Natural killer cell (primary cell): ENCODE results near the gene RHOT2. TPM values are rescaled to one million over a fixed set of nuclear protein-coding genes. Genes with fewer than 3 reads are reported as not detected.

Experiments
- ATAC-seq, 3 donors: fragments of 150-1000 bp in 2 of 3; fragments of 200-7000 bp in 1 of 3; cut with Tn5 transposase; 1 replicate in 1 of 3; 2 replicates in 2 of 3; pipeline ENCODE4 v1.10.0; 2021; ENCODE audit warnings: mild to moderate bottlenecking in 2 of 3, moderate library complexity in 2 of 3
- DNase-seq, 2 donors: peaks; one replicate each; pipeline versions ENCODE4 v3.0.0 to v3.0.0-alpha.2; 2013 to 2021; ENCODE audit warnings: mixed read lengths in 1 of 2
- H3K27ac ChIP-seq: one replicate; pipeline ENCODE4 v1.5.1; 2013; ENCODE audit warnings: mild to moderate bottlenecking, low read length
- H3K27me3 ChIP-seq: one replicate; pipeline ENCODE4 v1.6.1; 2013; ENCODE audit warnings: low read length; ENCODE audit not compliant: control insufficient read depth, insufficient read depth
- H3K36me3 ChIP-seq: one replicate; pipeline ENCODE4 v1.6.1; 2013; ENCODE audit warnings: low read length; ENCODE audit not compliant: control insufficient read depth, insufficient read depth
- H3K4me1 ChIP-seq: one replicate; pipeline ENCODE4 v1.6.1; 2013; ENCODE audit warnings: low read length; ENCODE audit not compliant: control insufficient read depth, insufficient read depth
- H3K4me3 ChIP-seq: one replicate; pipeline ENCODE4 v1.5.1; 2013; ENCODE audit warnings: low read length
- H3K9me3 ChIP-seq: one replicate; pipeline ENCODE4 v1.6.1; 2013; ENCODE audit warnings: low read length; ENCODE audit not compliant: control insufficient read depth, insufficient read depth
- H3K27ac Mint-ChIP-seq, 2 donors: one replicate each; pipeline ENCODE4 v1.8.0; 2022; ENCODE audit warnings: mild to moderate bottlenecking in 2 of 2, mixed read lengths in 2 of 2, moderate library complexity in 1 of 2
- H3K27me3 Mint-ChIP-seq, 2 donors: one replicate each; pipeline ENCODE4 v1.8.0; 2022; ENCODE audit warnings: low read depth in 2 of 2, mixed read lengths in 2 of 2
- H3K36me3 Mint-ChIP-seq: one replicate; pipeline ENCODE4 v1.8.0; 2022; ENCODE audit warnings: mixed read lengths
- H3K4me1 Mint-ChIP-seq, 2 donors: one replicate each; pipeline ENCODE4 v1.8.0; 2022; ENCODE audit warnings: mixed read lengths in 2 of 2
- H3K4me3 Mint-ChIP-seq: one replicate; pipeline ENCODE4 v1.8.0; 2022; ENCODE audit warnings: mild to moderate bottlenecking, moderate library complexity, mixed read lengths
- H3K9me3 Mint-ChIP-seq, 2 donors: one replicate each; pipeline ENCODE4 v1.8.0; 2022; ENCODE audit warnings: mixed read lengths in 2 of 2
- CTCF ChIP-seq: fragments of 200-600 bp; IDR thresholded peaks from one replicate; pipeline ENCODE4 v1.8.0; 2022; ENCODE audit warnings: antibody characterized with exemption
- WGBS: methylation state at CpG from one replicate; pipeline ENCODE4 v1.1.7; 2013; ENCODE audit warnings: missing lambda C conversion rate; ENCODE audit not compliant: insufficient coverage; 5-methylcytosine and 5-hydroxymethylcytosine counted together
- intact Hi-C: fragments of 100-400 bp; cut with micrococcal nuclease; formaldehyde crosslinking; loops from one replicate; pipeline ENCODE4 v1.14.2; 2022
- total RNA-seq, 4 donors: library from RNA; stranded (reverse); fragments of 120-200 nt in 1 of 4; gene quantifications; one replicate each; pipeline versions ENCODE4 v1.2.3 to v1.2.4, GENCODE V29; 2013 to 2022

The RHOT2 gene
- total RNA-seq, 3 donors from 2014 or later (not counting 1 experiment from before 2014, with no cell fraction given) = 205 to 216 (median 211) TPM

GRCh38 chr16:710500-711075 is 42.7 kb downstream of the RHOT2 start:
- Histone ChIP-seq H3K9me3 (no peaks in the 10 kb centered on the region), H3K4me1 (peaks cover 13% of the 10 kb centered on the region), H3K27me3 (peaks cover 23% of the 10 kb centered on the region), H3K27ac (no peak overlapping the region), H3K4me3 (no peak overlapping the region), H3K36me3 (no peaks in the 10 kb centered on the region)
- intact Hi-C loops = loop anchor here (2.0 to 10.0 kb wide), 2 partner anchors 74 to 344 kb away; no protein-coding TSS in a partner anchor
- Mint-ChIP-seq H3K4me3 (no peak overlapping the region), H3K27me3 (peaks cover 8 to 17% of the 10 kb centered on the region in 2 donors), H3K36me3 (no peaks in the 10 kb centered on the region), H3K4me1 (no peaks in the 10 kb centered on the region), H3K27ac (no peak overlapping the region), H3K9me3 (no peaks in the 10 kb centered on the region)
- TF ChIP-seq CTCF = no peak
- ATAC-seq (no peak), DNase-seq (no peak)
- 69% methylated on average over 21 of the region's 21 CpGs for WGBS

GRCh38 chr16:711084-711483 is 43.2 kb downstream of the RHOT2 start:
- no peak overlapping the region for H3K4me3 ChIP-seq
- Mint-ChIP-seq H3K27me3 (peaks cover 8 to 17% of the 10 kb centered on the region in 2 donors), H3K4me3 (no peak overlapping the region), H3K36me3 (no peaks in the 10 kb centered on the region), H3K4me1 (peaks cover 0 to 4% of the 10 kb centered on the region in 2 donors), H3K27ac (no peak overlapping the region), H3K9me3 (no peaks in the 10 kb centered on the region)
- peaks cover 17% of the 10 kb centered on the region for H3K4me1 ChIP-seq
- H3K27ac ChIP-seq = no peak overlapping the region
- intact Hi-C loops = loop anchor here (2.0 to 10.0 kb wide), 2 partner anchors 74 to 344 kb away; no protein-coding TSS in a partner anchor
- H3K36me3 ChIP-seq = no peaks in the 10 kb centered on the region
- no peak for TF ChIP-seq CTCF
- ATAC-seq (no peak), DNase-seq (no peak)
- WGBS = 75% methylated on average over 12 of the region's 12 CpGs
- no peaks in the 10 kb centered on the region for H3K9me3 ChIP-seq
- peaks cover 26% of the 10 kb centered on the region for H3K27me3 ChIP-seq

- no peak overlapping the region for H3K27ac Mint-ChIP-seq
- no peaks in the 10 kb centered on the region for H3K36me3 Mint-ChIP-seq
- peaks cover 8 to 14% of the 10 kb centered on the region in 2 donors for H3K27me3 Mint-ChIP-seq
- Histone ChIP-seq H3K27ac (no peak overlapping the region), H3K4me1 (peaks cover 16% of the 10 kb centered on the region), H3K9me3 (no peaks in the 10 kb centered on the region), H3K27me3 (peaks cover 27% of the 10 kb centered on the region), H3K4me3 (no peak overlapping the region), H3K36me3 (no peaks in the 10 kb centered on the region)
- WGBS = 6% methylated on average over 21 of the region's 25 CpGs
- peak; percentile 95 for TF ChIP-seq CTCF
- no peaks in the 10 kb centered on the region for H3K9me3 Mint-ChIP-seq
- DNase-seq (peak; percentile 82 to 89), ATAC-seq (peak; percentile 63 to 79 (median 64))
- intact Hi-C loops = loop anchor here (2.0 to 10.0 kb wide), 2 partner anchors 73 to 343 kb away; no protein-coding TSS in a partner anchor
- H3K4me3 Mint-ChIP-seq = no peak overlapping the region
- H3K4me1 Mint-ChIP-seq = peaks cover 0 to 9% of the 10 kb centered on the region in 2 donors
These were observed 43.8 kb downstream of the RHOT2 start for GRCh38 chr16:711548-712320.
